ENCODE measurements around the gene GAGE12J.
"Not testable (repeated sequence)": the region's sequence is repeated elsewhere in the genome, so short reads cannot be mapped to it uniquely, and the experiment has no call there.

The GAGE12J gene

GRCh38 chrX:49309401-49309981 lies 12.3 kb upstream of the GAGE12J start:
- H3K27ac ChIP-seq (ENCODE audit: low read length), result no peak overlapping the region
- H3K36me3 ChIP-seq (ENCODE audit: control insufficient read depth, insufficient read depth, low read length), result no peaks in the 10 kb centered on the region
- H3K4me3 ChIP-seq (ENCODE audit: low read length), result no peak overlapping the region
- no peaks in the 10 kb centered on the region for H3K27me3 ChIP-seq (ENCODE audit: control insufficient read depth, insufficient read depth, low read length)
- H3K9me3 ChIP-seq (ENCODE audit: control insufficient read depth, insufficient read depth, low read length), result no peaks in the 10 kb centered on the region
- no peaks in the 10 kb centered on the region for H3K4me1 ChIP-seq (ENCODE audit: control insufficient read depth, insufficient read depth, low read length)
- WGBS (ENCODE audit: insufficient coverage, insufficient read length), result no CpG with 5 or more reads among the region's 8 CpGs
- DNase-seq (ENCODE audit: low read depth, low spot score), result peak; percentile 39

DNA sequence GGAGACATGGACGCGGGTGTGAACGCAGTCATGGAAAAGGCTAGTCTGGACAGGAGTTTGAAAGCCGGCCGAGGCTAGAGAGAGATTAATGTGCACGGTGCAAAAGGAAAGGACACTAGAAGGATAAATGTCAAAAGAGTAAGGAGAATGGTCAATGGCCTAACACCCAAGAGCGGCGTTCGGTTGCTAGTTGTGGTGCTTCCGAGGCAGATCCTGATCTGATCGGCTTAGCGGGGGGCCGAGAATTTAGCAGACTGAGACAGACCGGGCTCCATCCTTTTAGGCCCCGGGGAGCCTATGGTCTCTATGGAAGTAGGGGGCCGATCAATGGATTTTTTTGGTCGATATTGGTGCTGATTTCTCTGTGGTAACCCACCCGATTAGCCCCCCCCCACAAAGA lies 11.5 kb upstream of the GAGE12J start:
- Histone ChIP-seq H3K27ac (ENCODE audit: low read length) (no peak overlapping the region), H3K4me3 (ENCODE audit: low read length) (no peak overlapping the region), H3K27me3 (ENCODE audit: control insufficient read depth, insufficient read depth, low read length) (no peaks in the 10 kb centered on the region), H3K4me1 (ENCODE audit: control insufficient read depth, insufficient read depth, low read length) (no peaks in the 10 kb centered on the region), H3K9me3 (ENCODE audit: control insufficient read depth, insufficient read depth, low read length) (no peaks in the 10 kb centered on the region), H3K36me3 (ENCODE audit: control insufficient read depth, insufficient read depth, low read length) (no peaks in the 10 kb centered on the region)
- DNase-seq (ENCODE audit: low read depth, low spot score), result no peak
- no CpG with 5 or more reads among the region's 18 CpGs for WGBS (ENCODE audit: insufficient coverage, insufficient read length)

- H3K27ac ChIP-seq (ENCODE audit: low read length), result no peak overlapping the region
- no peaks in the 10 kb centered on the region for H3K27me3 ChIP-seq (ENCODE audit: control insufficient read depth, insufficient read depth, low read length)
- DNase-seq (ENCODE audit: low read depth, low spot score), result no peak
- H3K9me3 ChIP-seq (ENCODE audit: control insufficient read depth, insufficient read depth, low read length), result no peaks in the 10 kb centered on the region
- H3K4me3 ChIP-seq (ENCODE audit: low read length), result no peak overlapping the region
- no peaks in the 10 kb centered on the region for H3K4me1 ChIP-seq (ENCODE audit: control insufficient read depth, insufficient read depth, low read length)
- no peaks in the 10 kb centered on the region for H3K36me3 ChIP-seq (ENCODE audit: control insufficient read depth, insufficient read depth, low read length)
- WGBS (ENCODE audit: insufficient coverage, insufficient read length), result no CpG with 5 or more reads among the region's 2 CpGs
Observed at GRCh38 chrX:49312176-49312575, 9.7 kb upstream of the GAGE12J start.

DNA sequence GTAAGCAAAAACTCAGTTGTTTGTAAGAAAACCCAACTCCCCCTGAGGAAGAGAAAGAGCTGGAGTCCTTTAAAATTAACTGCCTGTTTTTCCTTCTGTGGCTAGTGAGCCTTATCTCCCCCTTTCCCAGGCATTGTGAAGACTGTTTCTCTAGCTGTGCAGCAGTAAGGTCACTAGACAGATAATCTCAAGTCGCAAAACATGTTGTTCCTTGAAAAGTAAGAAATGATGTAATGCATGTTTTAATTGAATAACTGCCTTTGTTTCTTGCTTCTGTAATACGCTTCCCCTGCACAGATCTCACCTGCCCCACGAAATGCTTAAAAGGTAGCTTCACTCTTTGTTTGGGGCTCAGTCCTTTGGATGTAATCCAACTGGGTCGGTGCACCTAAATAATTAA lies 5.8 kb upstream of the GAGE12J start:
- no peak overlapping the region for H3K27ac ChIP-seq (ENCODE audit: low read length)
- no peak overlapping the region for H3K4me3 ChIP-seq (ENCODE audit: low read length)
- H3K27me3 ChIP-seq (ENCODE audit: control insufficient read depth, insufficient read depth, low read length), result no peaks in the 10 kb centered on the region
- no peaks in the 10 kb centered on the region for H3K9me3 ChIP-seq (ENCODE audit: control insufficient read depth, insufficient read depth, low read length)
- H3K36me3 ChIP-seq (ENCODE audit: control insufficient read depth, insufficient read depth, low read length), result no peaks in the 10 kb centered on the region
- no peaks in the 10 kb centered on the region for H3K4me1 ChIP-seq (ENCODE audit: control insufficient read depth, insufficient read depth, low read length)
- WGBS (ENCODE audit: insufficient coverage, insufficient read length), result no CpG with 5 or more reads among the region's 4 CpGs
- DNase-seq (ENCODE audit: low read depth, low spot score), result no peak

GRCh38 chrX:49322266-49322665 lies 429 bp downstream of the GAGE12J start:
- DNase-seq (ENCODE audit: low read depth, low spot score); H3K27me3 ChIP-seq (ENCODE audit: control insufficient read depth, insufficient read depth, low read length); H3K36me3 ChIP-seq (ENCODE audit: control insufficient read depth, insufficient read depth, low read length); H3K27ac ChIP-seq (ENCODE audit: low read length); H3K4me1 ChIP-seq (ENCODE audit: control insufficient read depth, insufficient read depth, low read length); H3K4me3 ChIP-seq (ENCODE audit: low read length); H3K9me3 ChIP-seq (ENCODE audit: control insufficient read depth, insufficient read depth, low read length): not testable (repeated sequence)
- WGBS (ENCODE audit: insufficient coverage, insufficient read length), result no CpG with 5 or more reads among the region's 27 CpGs

DNA sequence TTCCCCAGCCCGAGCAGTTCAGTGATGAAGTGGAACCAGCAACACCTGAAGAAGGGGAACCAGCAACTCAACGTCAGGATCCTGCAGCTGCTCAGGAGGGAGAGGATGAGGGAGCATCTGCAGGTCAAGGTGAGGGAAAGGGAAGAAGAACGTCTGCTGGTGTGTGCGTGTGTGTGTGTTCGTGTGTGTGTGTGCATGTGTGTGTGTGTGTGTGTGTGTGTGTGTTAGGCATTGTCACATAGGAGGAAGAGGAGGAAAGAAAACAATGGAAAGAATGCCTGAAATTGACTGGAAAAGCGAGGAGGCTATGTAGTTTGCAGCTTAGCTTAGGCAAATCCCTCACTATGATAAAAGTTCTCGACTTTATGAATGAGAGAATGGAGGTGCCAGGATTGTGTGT lies 1.9 kb downstream of the GAGE12J start:
- not testable (repeated sequence) for H3K4me3 ChIP-seq (ENCODE audit: low read length); H3K27me3 ChIP-seq (ENCODE audit: control insufficient read depth, insufficient read depth, low read length); H3K27ac ChIP-seq (ENCODE audit: low read length); H3K4me1 ChIP-seq (ENCODE audit: control insufficient read depth, insufficient read depth, low read length); DNase-seq (ENCODE audit: low read depth, low spot score); H3K9me3 ChIP-seq (ENCODE audit: control insufficient read depth, insufficient read depth, low read length); H3K36me3 ChIP-seq (ENCODE audit: control insufficient read depth, insufficient read depth, low read length)
- no CpG with 5 or more reads among the region's 7 CpGs for WGBS (ENCODE audit: insufficient coverage, insufficient read length)

DNA sequence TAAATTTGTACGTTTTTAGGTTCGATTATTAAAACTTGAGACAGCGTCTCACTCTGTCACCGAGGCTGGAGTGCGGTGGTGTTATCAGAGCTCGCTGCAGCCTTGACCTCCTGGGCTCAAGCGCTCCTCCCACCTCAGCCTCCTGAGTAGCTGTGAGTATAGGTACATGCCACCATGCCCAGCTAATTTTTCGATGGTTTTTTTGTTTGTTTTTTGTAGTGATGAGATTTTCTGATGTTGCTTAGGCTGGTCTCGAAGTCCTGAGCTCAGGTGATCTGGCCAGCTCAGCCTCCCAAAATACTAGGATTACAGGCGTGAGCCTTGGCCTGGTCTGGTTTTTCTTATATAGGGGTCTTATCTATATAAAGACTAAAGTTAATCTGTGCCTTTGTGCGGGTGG lies 8.6 kb downstream of the GAGE12J start:
- not testable (repeated sequence) for H3K4me1 ChIP-seq (ENCODE audit: control insufficient read depth, insufficient read depth, low read length); H3K27me3 ChIP-seq (ENCODE audit: control insufficient read depth, insufficient read depth, low read length); H3K36me3 ChIP-seq (ENCODE audit: control insufficient read depth, insufficient read depth, low read length); H3K27ac ChIP-seq (ENCODE audit: low read length); DNase-seq (ENCODE audit: low read depth, low spot score); H3K4me3 ChIP-seq (ENCODE audit: low read length); H3K9me3 ChIP-seq (ENCODE audit: control insufficient read depth, insufficient read depth, low read length)
- WGBS (ENCODE audit: insufficient coverage, insufficient read length), result no CpG with 5 or more reads among the region's 11 CpGs

DNA sequence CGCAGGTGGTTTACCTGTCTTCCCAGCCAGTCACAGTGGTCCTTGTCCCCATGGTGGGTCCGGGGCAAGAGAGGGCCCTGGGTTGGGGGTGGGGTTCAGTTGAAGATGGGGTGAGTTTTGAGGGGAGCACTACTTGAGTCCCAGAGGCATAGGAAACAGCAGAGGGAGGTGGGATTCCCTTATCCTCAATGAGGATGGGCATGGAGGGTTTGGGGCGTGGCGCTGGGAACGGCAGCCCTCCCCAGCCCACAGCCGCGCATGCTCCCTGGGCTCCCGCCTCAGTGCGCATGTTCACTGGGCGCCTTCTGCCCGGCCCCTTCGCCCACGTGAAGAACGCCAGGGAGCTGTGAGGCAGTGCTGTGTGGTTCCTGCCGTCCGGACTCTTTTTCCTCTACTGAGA lies 9.4 kb downstream of the GAGE12J start, which contains the start of gene GAGE13:
Gene GAGE13, plus strand, starts transcription at position 301 of the 400 bp plus-strand sequence. CDS start 1,156 bp downstream, outside the sequence.
- not testable (repeated sequence) for H3K27me3 ChIP-seq (ENCODE audit: control insufficient read depth, insufficient read depth, low read length); H3K9me3 ChIP-seq (ENCODE audit: control insufficient read depth, insufficient read depth, low read length); H3K4me1 ChIP-seq (ENCODE audit: control insufficient read depth, insufficient read depth, low read length); DNase-seq (ENCODE audit: low read depth, low spot score); H3K27ac ChIP-seq (ENCODE audit: low read length); H3K36me3 ChIP-seq (ENCODE audit: control insufficient read depth, insufficient read depth, low read length); H3K4me3 ChIP-seq (ENCODE audit: low read length)
- no CpG with 5 or more reads among the region's 16 CpGs for WGBS (ENCODE audit: insufficient coverage, insufficient read length)

DNA sequence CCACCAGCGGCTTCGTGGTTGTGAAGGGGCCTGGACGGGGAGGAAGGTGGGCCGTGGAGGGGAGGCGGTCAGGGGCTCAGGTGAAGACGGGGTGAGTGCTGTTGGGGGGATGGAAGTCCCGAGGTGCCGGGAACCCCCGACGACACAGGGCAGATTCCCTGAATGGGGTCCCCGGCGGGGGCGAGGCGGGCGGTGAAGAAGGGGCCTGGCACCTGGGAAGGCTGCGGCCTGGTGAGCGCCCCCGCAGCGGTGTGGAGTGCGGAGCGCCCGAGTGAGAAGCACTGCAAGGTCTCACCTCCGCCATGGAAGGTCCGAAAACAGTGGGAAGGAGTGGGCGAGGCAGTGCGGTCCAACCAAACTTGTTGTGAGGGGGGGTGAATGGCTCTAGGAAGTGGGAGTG lies 10.0 kb downstream of the GAGE12J start:
- H3K9me3 ChIP-seq (ENCODE audit: control insufficient read depth, insufficient read depth, low read length); H3K4me1 ChIP-seq (ENCODE audit: control insufficient read depth, insufficient read depth, low read length); H3K27me3 ChIP-seq (ENCODE audit: control insufficient read depth, insufficient read depth, low read length); H3K36me3 ChIP-seq (ENCODE audit: control insufficient read depth, insufficient read depth, low read length); H3K4me3 ChIP-seq (ENCODE audit: low read length); H3K27ac ChIP-seq (ENCODE audit: low read length); DNase-seq (ENCODE audit: low read depth, low spot score): not testable (repeated sequence)
- WGBS (ENCODE audit: insufficient coverage, insufficient read length), result no CpG with 5 or more reads among the region's 26 CpGs

DNA sequence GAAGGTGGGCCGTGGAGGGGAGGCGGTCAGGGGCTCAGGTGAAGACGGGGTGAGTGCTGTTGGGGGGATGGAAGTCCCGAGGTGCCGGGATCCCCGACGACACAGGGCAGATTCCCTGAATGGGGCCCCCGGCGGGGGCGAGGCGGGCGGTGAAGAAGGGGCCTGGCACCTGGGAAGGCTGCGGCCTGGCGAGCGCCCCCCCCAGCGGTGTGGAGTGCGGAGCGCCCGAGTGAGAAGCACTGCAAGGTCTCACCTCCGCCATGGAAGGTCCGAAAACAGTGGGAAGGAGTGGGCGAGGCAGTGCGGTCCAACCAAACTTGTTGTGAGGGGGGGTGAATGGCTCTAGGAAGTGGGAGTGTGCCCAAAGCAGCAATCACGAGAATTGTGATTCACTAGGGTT lies 19.6 kb downstream of the GAGE12J start:
- H3K36me3 ChIP-seq (ENCODE audit: control insufficient read depth, insufficient read depth, low read length); H3K4me3 ChIP-seq (ENCODE audit: low read length); H3K9me3 ChIP-seq (ENCODE audit: control insufficient read depth, insufficient read depth, low read length); H3K4me1 ChIP-seq (ENCODE audit: control insufficient read depth, insufficient read depth, low read length); H3K27me3 ChIP-seq (ENCODE audit: control insufficient read depth, insufficient read depth, low read length); H3K27ac ChIP-seq (ENCODE audit: low read length); DNase-seq (ENCODE audit: low read depth, low spot score): not testable (repeated sequence)
- no CpG with 5 or more reads among the region's 24 CpGs for WGBS (ENCODE audit: insufficient coverage, insufficient read length)

DNA sequence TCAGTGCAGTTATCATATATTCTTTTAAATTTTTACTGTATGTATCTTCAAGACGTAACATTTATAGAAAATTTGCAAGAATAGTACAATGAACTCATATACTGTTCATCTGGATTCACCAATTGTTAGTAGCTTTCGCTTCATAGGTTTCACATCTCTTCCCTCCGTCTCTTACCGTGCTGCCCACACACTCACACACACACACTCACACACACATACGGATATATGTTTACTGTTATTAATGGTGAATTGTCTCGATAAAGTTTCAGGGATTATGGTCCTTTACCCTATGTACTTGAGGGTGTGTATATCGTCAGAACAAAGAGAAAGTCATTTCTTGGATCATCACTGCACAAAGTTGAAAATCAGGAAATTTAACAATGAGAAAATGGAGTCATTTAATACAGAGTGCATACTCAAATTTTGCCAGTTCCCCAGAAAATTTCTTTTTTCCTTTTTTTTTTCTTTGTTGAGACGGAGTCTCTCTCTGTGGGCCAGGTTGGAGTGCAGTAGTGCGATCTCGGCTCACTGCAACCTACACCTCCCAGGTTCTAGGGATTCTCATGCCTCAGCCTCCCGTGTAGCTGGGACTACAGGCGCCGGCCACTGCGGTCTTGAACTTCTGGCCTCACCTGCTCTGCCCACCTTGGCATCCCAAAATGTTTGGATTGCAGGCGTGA lies 22.8 kb downstream of the GAGE12J start:
- H3K27me3 ChIP-seq (ENCODE audit: control insufficient read depth, insufficient read depth, low read length); DNase-seq (ENCODE audit: low read depth, low spot score); H3K27ac ChIP-seq (ENCODE audit: low read length); H3K4me1 ChIP-seq (ENCODE audit: control insufficient read depth, insufficient read depth, low read length); H3K36me3 ChIP-seq (ENCODE audit: control insufficient read depth, insufficient read depth, low read length); H3K4me3 ChIP-seq (ENCODE audit: low read length); H3K9me3 ChIP-seq (ENCODE audit: control insufficient read depth, insufficient read depth, low read length): not testable (repeated sequence)
- WGBS (ENCODE audit: insufficient coverage, insufficient read length), result no CpG with 5 or more reads among the region's 15 CpGs

All from iPS DF 6.9 (cell line).